Fibroblast of the aortic adventitia (primary cell): Measurements from ENCODE around the gene PRXL2C. TPM values are rescaled to one million over a fixed set of nuclear protein-coding genes. Genes with fewer than 3 reads are reported as not detected.
"Not testable (repeated sequence)": the region's sequence is repeated elsewhere in the genome, so short reads cannot be mapped to it uniquely, and the experiment has no call there.

Experiments
- DNase-seq: peaks from one replicate; pipeline ENCODE4 v3.0.0-alpha.2; 2010; ENCODE audit warnings: low read depth
- H3K4me3 ChIP-seq: 2 replicates; pipeline ENCODE4 v1.5.1; 2011; ENCODE audit warnings: low read depth, mild to moderate bottlenecking, control low read depth, low read length, moderate library complexity
- CTCF ChIP-seq: IDR thresholded peaks from 2 replicates; pipeline ENCODE4 v1.5.1; 2011; ENCODE audit warnings: mild to moderate bottlenecking, low read length, control low read depth, inconsistent platforms; ENCODE audit not compliant: insufficient read depth
- total RNA-seq: library from RNA; depleted of rRNA; stranded (reverse); fragments of >200 nt; gene quantifications from 2 replicates; pipeline ENCODE4 v1.2.3, GENCODE V29; 2012; ENCODE audit warnings: low replicate concordance

Gene PRXL2C
- total RNA-seq, 1 donor = 40.0 TPM

GRCh38 chr9:96617439-96618185, 37.5 kb downstream of the PRXL2C start:
- no peak for DNase-seq
- TF ChIP-seq CTCF = no peak
- H3K4me3 ChIP-seq = peak overlapping the region; percentile 16

- no peak overlapping the region for H3K4me3 ChIP-seq
- TF ChIP-seq CTCF = no peak
- no peak for DNase-seq
These were observed 38.2 kb downstream of the PRXL2C start for GRCh38 chr9:96616817-96617438.

GRCh38 chr9:96615411-96615810, 39.7 kb downstream of the PRXL2C start:
- no peak for TF ChIP-seq CTCF
- DNase-seq = no peak
- H3K4me3 ChIP-seq = no peak overlapping the region

DNA sequence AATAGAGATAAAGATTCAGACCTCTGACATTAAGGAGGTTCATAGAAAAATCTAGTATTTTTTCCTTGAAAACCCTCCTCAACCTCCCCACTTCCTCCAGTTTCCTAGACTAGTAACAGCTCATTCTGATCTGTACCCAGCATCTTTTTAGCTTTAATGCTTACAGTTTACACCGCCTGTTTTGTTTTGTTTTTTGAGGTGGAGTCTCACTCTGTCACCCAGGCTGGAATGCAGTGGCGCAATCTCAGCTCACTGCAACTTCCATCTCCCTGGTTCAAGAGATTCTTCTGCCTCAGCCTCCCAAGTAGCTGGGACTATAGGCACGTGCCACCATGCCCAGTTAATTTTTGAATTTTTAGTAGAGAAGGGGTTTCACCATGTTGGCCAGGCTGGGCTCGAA, 40.5 kb downstream of the PRXL2C start:
- not testable (repeated sequence) for H3K4me3 ChIP-seq, DNase-seq

GRCh38 chr9:96612966-96613589, 42.0 kb downstream of the PRXL2C start:
- no peak overlapping the region for H3K4me3 ChIP-seq
- TF ChIP-seq CTCF = no peak
- peak; percentile 43 for DNase-seq

DNA sequence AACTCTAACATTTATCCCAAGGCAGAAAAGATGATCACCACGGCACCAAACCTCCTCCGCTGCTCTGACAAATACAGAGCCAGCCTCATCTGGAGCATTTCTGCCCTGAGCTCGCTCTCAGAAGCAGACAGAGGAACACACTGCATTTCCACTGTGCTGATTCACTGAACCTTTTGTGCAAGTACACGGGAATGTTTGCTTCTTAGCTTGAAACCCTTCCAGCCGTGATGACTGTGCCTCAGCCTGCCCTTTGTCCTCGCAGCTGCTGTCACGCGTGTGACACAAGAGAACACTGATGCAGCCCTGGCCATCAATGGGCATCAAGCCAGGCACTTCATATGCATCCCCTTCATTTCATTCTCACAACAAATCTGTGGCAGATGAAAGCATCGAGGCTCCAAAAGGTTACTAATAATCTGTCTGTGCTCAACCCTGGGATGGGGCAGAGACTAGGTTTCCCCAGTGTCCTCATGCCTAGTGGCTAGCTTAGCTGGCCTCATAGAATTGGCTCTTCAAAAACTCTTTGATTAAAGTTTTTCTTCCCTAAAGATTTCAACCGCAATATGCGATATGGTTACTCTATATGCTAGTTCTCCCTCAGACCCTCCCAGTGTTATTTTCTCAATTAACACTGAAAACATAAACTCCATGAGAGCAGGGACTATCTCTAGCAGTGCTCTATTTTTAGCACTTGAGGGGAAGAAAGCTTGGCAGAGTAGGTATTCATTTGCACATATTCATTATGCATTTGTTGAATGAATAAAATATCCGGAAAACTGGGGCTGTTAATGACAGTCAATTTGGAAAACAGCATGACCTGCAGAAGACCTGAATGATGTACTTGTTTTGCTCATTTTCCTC, 42.8 kb downstream of the PRXL2C start:
- DNase-seq = peak; percentile 80
- TF ChIP-seq CTCF = no peak
- peak overlapping the region; percentile 26 for H3K4me3 ChIP-seq
